ENCODE results near the gene TYW5. TPM values are rescaled to one million over a fixed set of nuclear protein-coding genes. Genes with fewer than 3 reads are reported as not detected.

TYW5 gene
- total and polyA plus RNA-seq, 12 donors, result 1.9 to 3.5 (median 2.6) TPM

GRCh38 chr2:199928626-199929025 lies 26.7 kb downstream of the TYW5 start:
- Histone ChIP-seq H3K27ac (no peak overlapping the region), H3K4me3 (no peak overlapping the region), H3K4me1 (no peaks in the 10 kb centered on the region), H3K36me3 (peaks cover 0 to 71% (median 17%) of the 10 kb centered on the region in 9 donors), H3K9me3 (no peaks in the 10 kb centered on the region), H3K27me3 (no peaks in the 10 kb centered on the region)
- DNase-seq, result no peak
- intact Hi-C loops (cut with DNase I), result no loop called here
- TF ChIP-seq CTCF (IDR thresholded peaks at IDR 0.05), result no peak
- no peak for ATAC-seq

GRCh38 chr2:199928226-199928625 lies 27.1 kb downstream of the TYW5 start:
- intact Hi-C loops (cut with DNase I), result no loop called here
- ATAC-seq, result no peak
- H3K27me3 ChIP-seq, result no peaks in the 10 kb centered on the region
- no peak overlapping the region for H3K4me3 ChIP-seq
- no peak overlapping the region for H3K27ac ChIP-seq
- 42 to 62% methylated on average over 2 of the region's 2 CpGs for whole genome bisulfite sequencing, 2 donors
- DNase-seq, result no peak
- H3K36me3 ChIP-seq, result peaks cover 0 to 67% (median 16%) of the 10 kb centered on the region in 9 donors
- H3K4me1 ChIP-seq, result peaks cover 0 to 3% (median 0%) of the 10 kb centered on the region in 9 donors
- no peaks in the 10 kb centered on the region for H3K9me3 ChIP-seq
- TF ChIP-seq CTCF (IDR thresholded peaks at IDR 0.05), result no peak

- H3K36me3 ChIP-seq, result peaks cover 0 to 58% (median 10%) of the 10 kb centered on the region in 9 donors
- no peaks in the 10 kb centered on the region for H3K9me3 ChIP-seq
- no peak overlapping the region for H3K27ac ChIP-seq
- H3K4me3 ChIP-seq, result no peak overlapping the region
- intact Hi-C loops (cut with DNase I), result no loop called here
- 62 to 64% methylated on average over 1 of the region's 1 CpG for WGBS, 2 donors
- H3K27me3 ChIP-seq, result no peaks in the 10 kb centered on the region
- DNase-seq, result no peak
- no peak for TF ChIP-seq CTCF (IDR thresholded peaks at IDR 0.05)
- no peak for ATAC-seq
- peaks cover 0 to 14% (median 5%) of the 10 kb centered on the region in 9 donors for H3K4me1 ChIP-seq
Measured at GRCh38 chr2:199926806-199927205, 28.5 kb downstream of the TYW5 start.

- H3K9me3 ChIP-seq, result no peaks in the 10 kb centered on the region
- H3K27me3 ChIP-seq, result no peaks in the 10 kb centered on the region
- no peak for DNase-seq
- intact Hi-C loops (cut with DNase I), result no loop called here
- peaks cover 0 to 14% (median 5%) of the 10 kb centered on the region in 9 donors for H3K4me1 ChIP-seq
- no peak for ATAC-seq
- WGBS, 2 donors, result 70 to 72% methylated on average over 2 of the region's 2 CpGs
- no peak overlapping the region for H3K4me3 ChIP-seq
- H3K27ac ChIP-seq, result no peak overlapping the region
- TF ChIP-seq CTCF (IDR thresholded peaks at IDR 0.05), result no peak
- H3K36me3 ChIP-seq, result peaks cover 0 to 41% (median 5%) of the 10 kb centered on the region in 9 donors
Measured at GRCh38 chr2:199923924-199924323, 31.4 kb downstream of the TYW5 start.
